H1 (cell line): ENCODE measurements around the gene GLS2. TPM values are rescaled to one million over a fixed set of nuclear protein-coding genes. Genes with fewer than 3 reads are reported as not detected.

ENCODE experiments used
- CTCF ChIA-PET: fragments of 300-600 bp; sonication (Branson Sonifier 250); formaldehyde crosslinking; loops from one replicate; lab custom pipeline; 2021; ENCODE audit not compliant: partially characterized antibody; lab: Charles Lee
- POLR2A ChIA-PET: fragments of 300-600 bp; sonication (Branson Sonifier 250); formaldehyde crosslinking; loops from one replicate; lab custom pipeline; 2021; ENCODE audit warnings: inconsistent platforms; ENCODE audit not compliant: partially characterized antibody; lab: Charles Lee
- DNase-seq, 2 experiments: peaks; one replicate each; pipeline versions ENCODE4 v3.0.0 to v3.0.0-alpha.2; 2010 to 2022; ENCODE audit warnings: low spot score in 2 of 2, low read depth in 1 of 2, mixed read lengths in 1 of 2
- FAIRE-seq: peaks from 2 replicates; lab custom pipeline; 2011; peaks lifted over from hg19 to GRCh38; lab: Jason Lieb, UNC
- H2AFZ ChIP-seq: 2 replicates; pipeline ENCODE4 v1.8.1; 2012; ENCODE audit warnings: low read length, inconsistent platforms
- H2AK5ac ChIP-seq: 2 replicates; pipeline ENCODE4 v1.6.1; 2013; ENCODE audit warnings: low read depth, low read length
- H2BK120ac ChIP-seq: replicated peaks from 2 replicates; pipeline ENCODE3; 2013; ENCODE audit warnings: low read depth, low read length, inconsistent platforms
- H2BK12ac ChIP-seq: 2 replicates; pipeline ENCODE4 v1.6.1; 2013; ENCODE audit warnings: low read depth, low read length
- H2BK15ac ChIP-seq: 2 replicates; pipeline ENCODE4 v1.6.1; 2013; ENCODE audit warnings: low read length
- H2BK20ac ChIP-seq: 2 replicates; pipeline ENCODE4 v1.6.1; 2013; ENCODE audit warnings: low read length
- H2BK5ac ChIP-seq: 2 replicates; pipeline ENCODE4 v1.6.1; 2013; ENCODE audit warnings: low read depth, low read length
- H3K14ac ChIP-seq: 2 replicates; pipeline ENCODE4 v1.6.1; 2013; ENCODE audit warnings: inconsistent platforms; ENCODE audit not compliant: insufficient read length
- H3K18ac ChIP-seq: 2 replicates; pipeline ENCODE4 v1.6.1; 2013; ENCODE audit warnings: low read length; ENCODE audit errors: extremely low read depth
- H3K23ac ChIP-seq: 2 replicates; pipeline ENCODE4 v1.6.1; 2013; ENCODE audit warnings: inconsistent platforms; ENCODE audit not compliant: insufficient read length
- H3K23me2 ChIP-seq: 2 replicates; pipeline ENCODE4 v1.6.1; 2013; ENCODE audit warnings: low read depth, low read length
- H3K27ac ChIP-seq: 2 replicates; pipeline ENCODE4 v1.6.1; 2011; ENCODE audit warnings: low read depth, low read length, inconsistent platforms
- H3K27me3 ChIP-seq, 4 experiments: replicated peaks in 1 of 4; 1 replicate in 1 of 4; 2 replicates in 3 of 4; pipeline versions ENCODE4 v1.6.1 to v1.8.1; 2011 to 2013; ENCODE audit warnings: low read length in 3 of 4, mild to moderate bottlenecking in 3 of 4, inconsistent platforms in 2 of 4, mixed read lengths in 2 of 4, moderate library complexity in 1 of 4; ENCODE audit not compliant: control insufficient read depth in 3 of 4, insufficient read depth in 3 of 4; ENCODE audit errors: extremely low read depth in 1 of 4
- H3K36me3 ChIP-seq, 4 experiments: 2 replicates each; pipeline versions ENCODE4 v1.6.1 to v1.8.1; 2011 to 2013; ENCODE audit warnings: mild to moderate bottlenecking in 4 of 4, low read length in 3 of 4, moderate library complexity in 2 of 4, control low read depth in 1 of 4, inconsistent platforms in 1 of 4; ENCODE audit not compliant: insufficient read depth in 4 of 4, control insufficient read depth in 2 of 4
- H3K4ac ChIP-seq: replicated peaks from 2 replicates; pipeline ENCODE3; 2013; ENCODE audit warnings: low read length, low read depth, mixed read lengths, inconsistent platforms; ENCODE audit not compliant: insufficient read length
- H3K4me1 ChIP-seq, 4 experiments: replicated peaks in 1 of 4; 1 replicate in 1 of 4; 2 replicates in 3 of 4; pipeline versions ENCODE4 v1.6.1 to v1.8.1; 2011 to 2013; ENCODE audit warnings: low read length in 3 of 4, inconsistent platforms in 2 of 4, mixed read lengths in 1 of 4; ENCODE audit not compliant: insufficient read depth in 4 of 4, control insufficient read depth in 3 of 4
- H3K4me2 ChIP-seq, 2 experiments: 2 replicates each; pipeline versions ENCODE4 v1.6.1 to v1.8.1; 2011 to 2013; ENCODE audit warnings: low read depth in 2 of 2, low read length in 2 of 2, control low read depth in 1 of 2, inconsistent platforms in 1 of 2, mild to moderate bottlenecking in 1 of 2; ENCODE audit not compliant: insufficient read depth in 1 of 2
- H3K4me3 ChIP-seq, 4 experiments: fragments of 200-600, 300-600 bp in 1 of 4; sonication (generic), shearing (Covaris generic), sonication (Bioruptor Twin) in 1 of 4; 2 replicates each; pipeline versions ENCODE4 v1.5.1 to v1.8.1; 2011 to 2016; ENCODE audit warnings: low read length in 4 of 4, low read depth in 3 of 4, control low read depth in 2 of 4, inconsistent platforms in 2 of 4, mild to moderate bottlenecking in 2 of 4, mixed read lengths in 1 of 4, moderate library complexity in 1 of 4; ENCODE audit not compliant: insufficient read depth in 2 of 4; ENCODE audit errors: extremely low read depth in 1 of 4
- H3K56ac ChIP-seq: replicated peaks from 2 replicates; pipeline ENCODE3; 2013; ENCODE audit warnings: low read depth, mild to moderate bottlenecking, mixed read lengths, low read length, inconsistent platforms; ENCODE audit not compliant: insufficient read length
- H3K79me1 ChIP-seq: 2 replicates; pipeline ENCODE4 v1.6.1; 2013; ENCODE audit warnings: low read depth, low read length, control low read depth
- H3K79me2 ChIP-seq, 2 experiments: 2 replicates each; pipeline versions ENCODE4 v1.6.1 to v1.8.1; 2012 to 2013; ENCODE audit warnings: low read length in 2 of 2, mild to moderate bottlenecking in 2 of 2, inconsistent platforms in 1 of 2; ENCODE audit not compliant: insufficient read depth in 2 of 2, control insufficient read depth in 1 of 2
- H3K9ac ChIP-seq, 4 experiments: replicated peaks in 1 of 4; 1 replicate in 1 of 4; 2 replicates in 3 of 4; pipeline versions ENCODE4 v1.6.1 to v1.8.1; 2011 to 2013; ENCODE audit warnings: low read depth in 3 of 4, low read length in 3 of 4, control low read depth in 2 of 4, mild to moderate bottlenecking in 2 of 4, moderate library complexity in 2 of 4, inconsistent platforms in 1 of 4; ENCODE audit errors: extremely low read depth in 1 of 4
- H3K9me3 ChIP-seq, 2 experiments: 2 replicates each; pipeline versions ENCODE4 v1.6.1 to v1.8.1; 2012 to 2013; ENCODE audit warnings: mild to moderate bottlenecking in 2 of 2, moderate library complexity in 2 of 2, control low read depth in 1 of 2, inconsistent platforms in 1 of 2, low read depth in 1 of 2, low read length in 1 of 2, mixed read lengths in 1 of 2; ENCODE audit not compliant: insufficient read depth in 2 of 2
- H4K20me1 ChIP-seq, 2 experiments: replicated peaks in 1 of 2; 2 replicates each; pipeline versions ENCODE3 to v1.8.1; 2011 to 2013; ENCODE audit warnings: inconsistent platforms in 2 of 2, low read length in 2 of 2, mild to moderate bottlenecking in 1 of 2; ENCODE audit not compliant: insufficient read depth in 2 of 2, control insufficient read depth in 1 of 2
- H4K5ac ChIP-seq: 2 replicates; pipeline ENCODE4 v1.6.1; 2013; ENCODE audit warnings: low read length, low read depth, mixed read lengths, inconsistent platforms; ENCODE audit not compliant: insufficient read length
- H4K8ac ChIP-seq: 2 replicates; pipeline ENCODE4 v1.8.0; 2013; ENCODE audit warnings: mild to moderate bottlenecking, moderate library complexity, low read length, inconsistent platforms; ENCODE audit not compliant: insufficient read depth; ENCODE audit errors: extremely low read depth
- H4K91ac ChIP-seq: replicated peaks from 2 replicates; pipeline ENCODE3; 2013; ENCODE audit warnings: low read length, mixed read lengths, inconsistent platforms; ENCODE audit not compliant: insufficient read length
- ASH2L ChIP-seq: fragments of 200-600, 300-600 bp; sonication (generic); IDR thresholded peaks from one replicate; pipeline ENCODE4 v1.7.1; 2017; ENCODE audit warnings: low read length
- MAFK ChIP-seq: IDR thresholded peaks from 2 replicates; pipeline ENCODE4 v1.6.1; 2012; ENCODE audit warnings: low read depth, mild to moderate bottlenecking, improper control_type of control experiment, low read length
- RFX5 ChIP-seq: IDR thresholded peaks from 2 replicates; pipeline ENCODE4 v1.6.1; 2011; ENCODE audit warnings: low read depth, low read length, improper control_type of control experiment, borderline replicate concordance
- SIN3A ChIP-seq, 2 experiments: IDR thresholded peaks in 1 of 2; conservative IDR thresholded peaks in 1 of 2; 2 replicates each; pipeline ENCODE4 v1.6.1; 2011 to 2012; ENCODE audit warnings: low read length in 2 of 2, improper control_type of control experiment in 1 of 2, low read depth in 1 of 2, mild to moderate bottlenecking in 1 of 2
- SUZ12 ChIP-seq: fragments of 200-600 bp; sonication (generic); IDR thresholded peaks from 2 replicates; pipeline ENCODE4 v1.6.1; 2012; ENCODE audit warnings: mild to moderate bottlenecking, inconsistent platforms, low read length, moderate library complexity, mixed read lengths
- TCF12 ChIP-seq: IDR thresholded peaks from 2 replicates; pipeline ENCODE4 v1.6.1; 2011; ENCODE audit warnings: low read depth, mild to moderate bottlenecking, low read length
- WGBS, 2 experiments: shearing (Covaris generic) in 1 of 2; methylation state at CpG; one replicate each; pipeline versions ENCODE4 v1.1.6 to v1.1.7; 2013 to 2015; ENCODE audit warnings: low lambda C conversion rate in 2 of 2, mixed read lengths in 2 of 2, inconsistent platforms in 1 of 2, low coverage in 1 of 2, missing lambda C conversion rate in 1 of 2; ENCODE audit not compliant: insufficient replicate concordance in 2 of 2, insufficient coverage in 1 of 2, insufficient read length in 1 of 2; ENCODE audit errors: extremely low coverage in 1 of 2, missing lambda C conversion rate in 1 of 2; 5-methylcytosine and 5-hydroxymethylcytosine counted together
- polyA plus RNA-seq, 7 experiments: library from polyadenylated mRNA; depleted of rRNA in 3 of 7; stranded (reverse) in 5 of 7; unstranded in 2 of 7; fragments of >200 nt in 5 of 7; fragments of 200-250 nt in 2 of 7; gene quantifications; 1 replicate in 5 of 7; 2 replicates in 1 of 7; 4 replicates in 1 of 7; pipeline versions ENCODE4 v1.2.1 to v1.2.3, GENCODE V29; 2011 to 2013; ENCODE audit warnings: missing spikeins in 2 of 7, mixed read lengths in 2 of 7
- total RNA-seq: library from RNA; stranded (reverse); fragmentation: NEBNext Ultra II Directional; extraction: Animal tissue kit (Norgen Biotek cat#: 25700); gene quantifications from 2 replicates; pipeline ENCODE4 v1.2.1, GENCODE V29; 2021
- TF ChIP-seq, protein P1 (sequence below): IDR thresholded peaks from 2 replicates; pipeline ENCODE4 v1.6.1; 2012; ENCODE audit warnings: inconsistent platforms
- TF ChIP-seq, protein P2 (sequence below): IDR thresholded peaks from 2 replicates; pipeline ENCODE4 v1.6.1; 2012; ENCODE audit warnings: inconsistent platforms
- TF ChIP-seq, protein P3 (sequence below): IDR thresholded peaks from 2 replicates; pipeline ENCODE4 v1.6.1; 2011; ENCODE audit warnings: low read depth, mild to moderate bottlenecking, low read length; ENCODE audit not compliant: insufficient read depth

The GLS2 gene
- total and polyA plus RNA-seq, 2 of the 8 experiments (the other 6 are each of a cell fraction or from before 2014, with no cell fraction given): 14.5 to 20.1 TPM

DNA sequence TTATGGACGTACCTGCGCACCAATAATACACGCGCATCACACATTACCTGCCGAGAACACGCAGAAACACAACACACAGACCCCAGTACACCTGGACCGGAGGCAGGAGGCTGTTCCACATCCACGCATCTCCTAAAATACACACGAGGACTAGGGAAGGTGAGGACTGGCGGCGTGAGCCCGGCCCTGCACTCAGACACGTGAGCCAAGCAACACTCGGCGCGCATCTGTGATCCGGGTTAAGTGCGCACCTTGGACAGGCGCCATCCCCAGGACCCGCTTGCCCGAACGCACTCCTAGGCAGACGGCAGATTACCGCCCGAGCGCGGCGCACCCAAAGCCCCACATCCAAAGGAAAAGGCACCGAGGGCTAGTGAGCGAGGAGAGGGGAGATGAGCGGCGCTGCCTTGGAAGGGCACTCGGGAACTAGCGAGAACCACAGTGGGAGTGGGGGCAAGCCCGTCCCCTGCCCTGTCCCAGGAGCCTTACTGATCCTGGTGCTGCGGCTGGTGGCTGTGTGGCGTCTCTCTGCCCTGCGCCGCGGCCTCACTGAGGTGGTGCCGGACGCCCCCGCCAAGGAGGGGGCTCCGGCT is 417 bp downstream of the GLS2 start:
- peaks cover 2 to 5% (median 3%) of the 10 kb centered on the region in 4 experiments; a peak in 6 of 7 replicates for H3K4me1 ChIP-seq
- H3K4ac ChIP-seq: peak overlapping the region; percentile 79
- CTCF ChIA-PET: interaction anchor here (1.0 to 1.3 kb wide), 2 partner anchors 26 to 149 kb away, joined by 3 to 5 read pairs; no protein-coding TSS in a partner anchor
- peak overlapping the region; percentile 78; the same call in 1 of the 2 replicates for H2BK20ac ChIP-seq
- H2BK15ac ChIP-seq: peak overlapping the region; percentile 99
- DNase-seq (peak in 1 of 2 experiments; percentile 83), FAIRE-seq (no peak)
- H3K4me2 ChIP-seq: peak overlapping the region; percentile 83 to 96
- no peaks in the 10 kb centered on the region; a peak in 1 of 8 replicates for H3K36me3 ChIP-seq
- H4K20me1 ChIP-seq: no peaks in the 10 kb centered on the region
- no peak overlapping the region for H3K23ac ChIP-seq
- WGBS, 2 experiments: 7% methylated on average over 38 of the region's 44 CpGs; no CpG with 5 or more reads in 1 of the 2 experiments
- POLR2A ChIA-PET: interaction anchor here (1.0 to 1.9 kb wide), 5 partner anchors 9 to 34 kb away, joined by 3 to 10 read pairs (median 5); partner anchors contain the start of gene RBMS2
- peak overlapping the region; percentile 65 to 92 (median 74) for H3K4me3 ChIP-seq
- peak overlapping the region; percentile 46; the same call in 1 of the 2 replicates for H2BK5ac ChIP-seq
- H4K5ac ChIP-seq: no peak overlapping the region
- H3K18ac ChIP-seq: peak overlapping the region; percentile 65
- peak overlapping the region; percentile 16 for H2BK120ac ChIP-seq
- no peaks in the 10 kb centered on the region for H3K79me2 ChIP-seq
- H4K91ac ChIP-seq: peak overlapping the region; percentile 84
- no peak overlapping the region for H2AK5ac ChIP-seq
- peaks cover 7 to 35% (median 32%) of the 10 kb centered on the region in 4 experiments for H3K27me3 ChIP-seq
- H3K79me1 ChIP-seq: no peaks in the 10 kb centered on the region
- H2AFZ ChIP-seq: peak overlapping the region; percentile 93
- peaks cover 12% of the 10 kb centered on the region for H3K23me2 ChIP-seq
- peak overlapping the region in 3 of 4 experiments; percentile 56 to 72 (median 62); a peak in 6 of 7 replicates for H3K9ac ChIP-seq
- peak overlapping the region; percentile 24 for H3K56ac ChIP-seq
- no peak overlapping the region for H3K14ac ChIP-seq
- peak overlapping the region; percentile 56; the same call in 1 of the 2 replicates for H2BK12ac ChIP-seq
- H4K8ac ChIP-seq: peak overlapping the region; percentile 68
- peaks cover 0 to 5% of the 10 kb centered on the region in 2 experiments; a peak in 2 of 4 replicates for H3K9me3 ChIP-seq
- H3K27ac ChIP-seq: no peak overlapping the region
- TF ChIP-seq, protein P1, sequence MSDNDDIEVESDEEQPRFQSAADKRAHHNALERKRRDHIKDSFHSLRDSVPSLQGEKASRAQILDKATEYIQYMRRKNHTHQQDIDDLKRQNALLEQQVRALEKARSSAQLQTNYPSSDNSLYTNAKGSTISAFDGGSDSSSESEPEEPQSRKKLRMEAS: peak; percentile 84
- TF ChIP-seq, protein P2, sequence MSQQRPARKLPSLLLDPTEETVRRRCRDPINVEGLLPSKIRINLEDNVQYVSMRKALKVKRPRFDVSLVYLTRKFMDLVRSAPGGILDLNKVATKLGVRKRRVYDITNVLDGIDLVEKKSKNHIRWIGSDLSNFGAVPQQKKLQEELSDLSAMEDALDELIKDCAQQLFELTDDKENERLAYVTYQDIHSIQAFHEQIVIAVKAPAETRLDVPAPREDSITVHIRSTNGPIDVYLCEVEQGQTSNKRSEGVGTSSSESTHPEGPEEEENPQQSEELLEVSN: peak; percentile 36; the same call in 1 of the 2 replicates
- TF ChIP-seq SIN3A (conservative IDR thresholded peaks at IDR 0.05 in 1 of 2, IDR thresholded peaks at IDR 0.05 in 1 of 2; ENCODE audit: low read depth in 1 of 2, low read length in 2 of 2) (peak in 1 of 2 experiments; percentile 81; a peak in 2 of 4 replicates), ASH2L (peak; percentile 73), MAFK (no peak), SUZ12 (peak; percentile 51; the same call in 1 of the 2 replicates), TCF12 (no peak), RFX5 (no peak)
- TF ChIP-seq, protein P3, sequence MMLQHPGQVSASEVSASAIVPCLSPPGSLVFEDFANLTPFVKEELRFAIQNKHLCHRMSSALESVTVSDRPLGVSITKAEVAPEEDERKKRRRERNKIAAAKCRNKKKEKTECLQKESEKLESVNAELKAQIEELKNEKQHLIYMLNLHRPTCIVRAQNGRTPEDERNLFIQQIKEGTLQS: 0 out of 2 replicates have a peak, but pooled peaks have one; percentile 48
